ENCODE data around the gene CETN2. TPM values are rescaled to one million over a fixed set of nuclear protein-coding genes. Genes with fewer than 3 reads are reported as not detected.

CETN2 gene
- polyA plus RNA-seq, 1 donor (not counting 4 experiments of a cell fraction or from before 2014, with no cell fraction given), result 69.0 TPM

Other genes starting within 250 kb of the CETN2 start
- 0.02 to 0.12 TPM (median 0.08 TPM) in 3 replicates for gene GABRQ, start 192.9 kb downstream of the CETN2 start, polyA plus RNA-seq
- gene MAGEA3, start 132.0 kb downstream of the CETN2 start, polyA plus RNA-seq, result not detected in 3 replicates
- gene CSAG2, start 121.5 kb downstream of the CETN2 start, polyA plus RNA-seq, result not detected in 3 replicates
- gene MAGEA2B, start 116.1 kb downstream of the CETN2 start, polyA plus RNA-seq, result not detected in 3 replicates
- not detected in 3 replicates for gene CSAG1, start 97.0 kb downstream of the CETN2 start, polyA plus RNA-seq
- gene MAGEA12, start 97.0 kb downstream of the CETN2 start, polyA plus RNA-seq, result not detected in 3 replicates
- not detected in 3 replicates for gene MAGEA2, start 76.9 kb downstream of the CETN2 start, polyA plus RNA-seq
- gene CSAG3, start 71.5 kb downstream of the CETN2 start, polyA plus RNA-seq, result not detected in 3 replicates
- gene MAGEA6, start 61.1 kb downstream of the CETN2 start, polyA plus RNA-seq, result not detected in 3 replicates
- gene NSDHL, start 306 bp upstream of the CETN2 start, polyA plus RNA-seq, result 74.7 to 96.3 TPM (median 79.0 TPM) in 3 replicates
- gene ZNF185, start 67.3 kb upstream of the CETN2 start, polyA plus RNA-seq, result 48.6 to 73.2 TPM (median 55.6 TPM) in 3 replicates
- not detected in 3 replicates for gene PNMA5, start 163.4 kb upstream of the CETN2 start, polyA plus RNA-seq
- gene PNMA3, start 225.7 kb upstream of the CETN2 start, polyA plus RNA-seq, result 0.03 TPM in 1 of 3 replicates, not detected in the others
- gene PNMA6A, start 241.7 kb upstream of the CETN2 start, polyA plus RNA-seq, result 0.14 to 0.41 TPM (median 0.16 TPM) in 3 replicates